NOMO-1 treated with dmso at 0.1 percent for 144 hours (cell line): Measurements from ENCODE around the gene FHIP1A.

Source experiments
- DNase-seq: peaks from one replicate; lab custom pipeline; 2025; ENCODE audit not compliant: unreplicated experiment; lab: John Stamatoyannopoulos, UW

The FHIP1A gene

GRCh38 chr4:151455212-151455611 lies 46.2 kb downstream of the FHIP1A start:
- no peak for DNase-seq

DNA sequence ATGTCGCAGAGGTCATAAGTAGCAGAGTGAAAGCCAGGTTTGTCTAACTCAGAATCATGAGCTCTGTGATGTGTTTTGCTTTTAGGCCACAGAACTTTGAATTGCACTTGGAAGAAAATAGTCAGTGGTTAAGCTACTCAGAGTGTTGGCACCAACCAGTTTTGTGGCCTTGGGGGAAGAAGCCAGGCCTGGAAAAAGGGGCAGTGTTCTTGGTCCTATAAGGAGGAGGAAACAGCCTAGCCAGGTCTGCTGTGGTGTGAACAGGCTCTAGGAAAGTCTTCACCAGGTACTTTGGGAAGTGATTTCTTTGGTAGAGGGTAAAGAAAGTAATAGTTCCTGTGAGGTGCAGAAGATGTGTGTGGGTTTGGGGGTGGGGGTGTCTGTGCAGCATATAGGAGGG lies 49.2 kb downstream of the FHIP1A start:
- no peak for DNase-seq
